Stimulated activated CD4-positive, alpha-beta T cell treated with anti-CD3 and anti-CD28 coated beads, Interleukin-1b, Interleukin-23, amount 100 ng/mL, for 4 hours (primary cell): ENCODE data around the gene RHBG.

Source experiments
- DNase-seq, 2 donors: peaks; one replicate each; pipeline ENCODE4 v3.0.0-alpha.2; 2020; ENCODE audit warnings: low read depth in 2 of 2

The RHBG gene

DNA sequence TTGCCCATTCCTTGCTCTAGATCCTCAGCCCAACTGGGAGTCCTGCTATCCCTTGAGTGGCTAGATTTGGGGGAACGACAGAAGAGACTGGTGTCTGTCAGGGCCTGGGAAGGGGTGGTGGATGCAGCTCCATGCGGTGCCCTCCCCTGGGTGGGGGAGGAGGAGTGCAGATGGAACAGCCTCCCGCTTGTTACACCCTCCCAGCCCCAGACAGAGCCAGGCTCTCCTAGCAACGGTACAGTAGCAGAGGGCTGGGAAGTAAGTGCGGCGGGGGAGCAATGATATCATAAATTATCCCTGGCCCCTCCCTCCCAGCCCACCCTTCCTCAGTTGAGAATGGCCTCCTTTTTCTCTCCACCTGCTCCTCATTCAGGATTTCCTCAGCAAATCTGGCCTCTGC is 37.2 kb downstream of the RHBG start:
- DNase-seq, result no peak

DNA sequence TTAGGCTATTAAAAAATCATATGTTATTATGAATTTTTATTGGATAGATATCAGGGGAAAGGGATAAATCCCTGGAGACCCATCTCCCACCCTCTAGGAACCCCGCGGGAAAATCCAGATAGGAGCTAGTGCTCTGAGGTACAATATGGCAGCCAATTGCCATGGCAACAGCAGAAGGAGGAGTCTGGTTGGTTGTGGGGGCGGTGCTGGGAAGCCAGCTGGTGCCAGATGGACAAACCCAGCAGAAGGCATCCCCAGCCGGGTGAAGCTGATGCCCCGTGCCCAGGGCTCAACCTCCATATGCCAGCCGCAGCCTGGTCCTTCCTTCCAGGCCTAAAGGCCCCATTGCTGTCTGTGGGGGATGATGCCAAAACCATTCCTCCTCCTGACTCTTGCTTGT is 38.3 kb downstream of the RHBG start:
- DNase-seq, result no peak

GRCh38 chr1:156407760-156408159 is 38.7 kb downstream of the RHBG start:
- DNase-seq, result no peak

- DNase-seq, result no peak
These were observed 40.4 kb downstream of the RHBG start for GRCh38 chr1:156409439-156409838.

- no peak for DNase-seq
These were observed 41.2 kb downstream of the RHBG start for GRCh38 chr1:156410238-156410637.

DNA sequence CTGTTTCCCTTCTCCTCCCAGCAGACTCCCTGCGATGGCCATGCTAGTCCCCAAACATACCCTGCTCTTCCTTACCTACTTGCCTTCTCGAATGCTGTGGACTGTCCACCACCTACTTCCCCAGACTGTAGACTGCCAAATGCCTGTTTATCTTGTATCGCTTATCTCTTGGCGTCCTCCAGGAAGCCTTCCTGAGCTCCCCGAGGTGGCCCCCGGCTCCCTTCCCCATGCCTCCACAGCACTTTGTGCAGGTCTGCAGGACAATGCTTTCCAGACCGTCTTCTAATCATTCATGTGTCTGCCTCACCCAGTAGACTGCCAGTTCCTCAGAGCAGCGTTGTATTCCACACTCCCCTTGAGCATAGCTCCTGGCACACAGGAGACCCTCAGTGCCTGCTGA is 41.7 kb downstream of the RHBG start:
- DNase-seq, result no peak

DNA sequence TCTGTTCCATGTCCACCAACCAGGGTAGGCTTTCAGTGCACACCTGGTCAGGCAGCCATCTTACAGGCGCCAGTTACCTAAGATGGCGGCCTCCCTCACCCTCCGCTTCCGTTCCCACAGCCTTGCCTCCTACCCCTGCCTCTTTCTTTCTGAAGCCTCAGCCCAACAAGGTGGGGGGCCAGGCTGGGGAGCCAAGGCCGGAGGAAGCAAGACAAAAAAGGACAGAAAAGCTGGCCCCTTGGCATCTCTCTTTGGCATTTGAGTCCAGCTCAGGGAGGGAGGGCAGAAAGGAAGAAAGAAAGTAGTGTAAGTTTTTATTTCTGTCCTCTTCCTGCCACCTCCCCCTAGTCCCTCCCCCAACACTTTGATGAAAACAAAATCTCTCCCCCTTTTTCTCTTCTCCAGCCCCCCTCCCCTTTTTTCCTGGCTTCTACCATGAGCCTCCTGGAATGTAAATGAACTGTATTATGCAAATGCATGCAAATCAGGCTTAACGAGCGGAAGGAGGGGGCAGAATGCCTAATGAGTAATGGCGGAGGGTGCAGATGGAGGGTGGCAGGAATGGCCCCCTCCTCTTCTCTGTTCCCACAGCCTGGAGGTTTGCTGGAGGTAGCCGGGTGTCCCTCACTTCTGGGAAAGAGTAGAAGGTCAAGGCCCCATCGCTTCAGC is 43.8 kb downstream of the RHBG start:
- no peak for DNase-seq

DNA sequence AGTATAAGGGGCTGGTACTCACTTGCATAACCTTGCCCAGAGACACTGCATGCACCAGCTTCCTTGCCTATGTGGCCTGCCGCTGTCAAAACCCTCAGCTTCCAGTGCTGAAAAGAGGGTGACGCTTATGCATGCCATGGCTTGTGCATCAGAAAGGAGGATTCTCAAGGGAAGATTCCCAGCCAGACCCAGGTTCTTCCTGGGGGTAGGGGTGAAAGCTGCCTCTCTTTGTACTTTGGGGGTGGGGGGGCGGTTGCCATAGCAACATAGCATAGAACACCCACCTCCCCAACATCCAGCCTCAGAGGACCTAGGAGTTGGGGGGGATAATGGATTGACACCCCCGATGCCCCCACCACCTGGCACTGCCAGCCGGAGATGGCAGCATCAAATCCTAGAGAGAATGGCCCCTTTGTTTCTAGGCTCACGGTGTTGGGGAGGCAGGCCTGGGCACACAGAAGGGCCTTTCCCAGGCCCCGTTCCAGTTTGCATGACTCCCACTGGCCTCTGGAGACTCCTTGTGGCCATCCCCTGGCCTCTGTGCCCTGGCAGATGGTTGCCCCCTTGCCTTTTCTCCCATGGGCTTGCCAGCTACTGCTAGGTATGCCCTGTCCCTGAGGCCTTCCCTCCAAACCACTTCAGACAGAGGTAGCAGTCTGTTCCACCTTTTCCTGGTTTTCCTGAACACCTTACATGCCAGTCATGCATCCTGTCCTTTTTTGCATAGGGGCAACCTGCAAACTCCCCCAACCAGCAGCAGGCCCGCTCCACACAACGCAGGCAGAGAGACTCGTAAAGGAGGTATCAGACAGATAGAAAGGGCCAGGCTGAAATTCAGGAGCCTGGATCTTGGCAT is 44.6 kb downstream of the RHBG start:
- no peak for DNase-seq

DNA sequence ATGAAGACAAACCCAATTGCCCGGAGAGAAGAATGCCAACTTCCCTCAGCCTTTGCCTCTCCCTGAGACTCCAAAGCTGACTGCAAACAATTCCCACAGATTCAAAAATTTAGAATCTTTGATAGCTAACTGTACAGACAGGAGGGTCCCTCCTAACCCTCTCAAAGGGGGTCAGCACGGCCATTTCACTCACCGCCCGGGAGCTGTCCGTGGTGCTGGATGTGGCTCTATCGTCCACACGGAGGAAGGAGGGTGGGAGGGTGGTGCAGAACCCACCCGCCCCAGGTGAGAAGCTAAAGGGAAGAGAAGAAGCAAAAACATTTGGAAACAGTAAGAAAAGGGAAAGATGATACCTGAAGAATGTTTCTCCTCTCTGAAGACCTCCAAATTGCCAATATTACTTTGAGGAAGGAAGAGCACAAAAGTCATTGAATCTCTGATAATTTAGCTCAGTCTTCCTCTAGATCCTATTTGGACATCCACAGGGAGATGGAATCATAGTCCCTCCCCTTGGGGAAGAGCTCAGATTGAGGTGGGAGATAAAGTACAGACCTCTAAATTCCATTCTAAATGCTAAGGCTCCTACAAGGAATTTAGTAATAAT is 45.6 kb downstream of the RHBG start:
- no peak for DNase-seq

DNA sequence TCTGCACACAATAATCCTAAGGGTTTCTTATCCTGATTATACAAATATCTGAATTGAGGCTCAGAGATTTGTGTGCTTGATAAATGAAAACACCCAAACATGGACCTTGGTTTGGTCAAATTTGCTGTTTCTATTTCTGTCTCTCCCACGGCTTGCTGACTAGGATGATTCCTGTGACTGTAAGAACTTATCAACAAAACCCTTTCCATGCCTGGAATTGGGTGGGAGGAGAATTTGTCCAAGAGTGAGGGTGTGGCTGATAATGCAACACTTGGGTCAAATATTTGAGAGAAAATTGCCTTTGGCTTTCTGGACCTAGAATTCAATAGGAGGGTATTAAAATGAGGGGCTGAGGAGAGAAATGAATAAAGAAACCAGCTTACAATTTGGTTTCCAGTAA is 48.0 kb downstream of the RHBG start:
- DNase-seq, result no peak

GRCh38 chr1:156417401-156418020 is 48.5 kb downstream of the RHBG start:
- DNase-seq, result no peak

GRCh38 chr1:156418416-156419070 is 49.5 kb downstream of the RHBG start:
- DNase-seq, result no peak

GRCh38 chr1:156419854-156420204 is 50.8 kb downstream of the RHBG start:
- DNase-seq, result peak in 1 of 2 donors; percentile 33

DNA sequence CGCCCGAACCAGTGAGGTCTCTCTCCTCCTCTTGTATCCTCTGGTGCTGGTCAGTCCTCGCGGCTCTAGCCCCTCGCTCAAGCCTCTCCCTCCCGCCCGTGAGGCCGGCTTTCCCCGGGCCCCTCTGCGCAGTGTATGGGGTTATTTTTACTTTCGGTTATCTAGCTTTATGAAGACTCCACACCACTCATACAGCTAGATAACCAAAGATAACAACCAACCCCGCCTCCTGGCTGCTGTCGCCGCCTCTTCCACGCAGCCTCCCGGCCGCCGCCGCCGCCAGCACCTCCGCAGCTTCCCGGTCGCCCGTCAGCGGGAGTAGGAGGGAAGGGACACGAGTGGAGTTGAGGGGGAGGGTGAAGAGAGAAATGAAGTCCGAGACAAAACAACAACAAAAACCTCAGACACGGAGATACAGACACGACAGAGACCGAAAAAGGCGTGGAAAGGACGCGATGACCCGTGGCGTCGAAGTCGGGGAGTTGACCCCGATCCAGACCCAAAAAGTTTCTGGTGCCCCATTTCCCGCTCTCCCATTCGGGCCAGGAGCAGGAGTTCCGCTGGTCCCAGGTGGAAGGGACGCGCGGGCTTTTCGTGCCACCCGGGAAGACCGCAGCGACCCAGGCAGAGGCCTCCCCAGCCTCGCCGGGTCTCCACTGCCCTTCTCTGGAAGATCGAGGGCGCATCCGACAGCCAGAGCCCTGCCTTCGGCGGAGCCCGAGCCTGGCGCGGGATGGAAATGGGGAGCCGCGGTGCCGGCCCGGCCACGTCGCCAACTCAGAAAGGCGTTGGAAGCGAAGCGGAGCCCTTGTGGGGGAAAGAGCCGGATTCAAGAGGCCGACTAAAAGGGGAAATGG is 51.4 kb downstream of the RHBG start:
- DNase-seq, result peak; percentile 23 to 33

GRCh38 chr1:156421062-156421938 is 52.3 kb downstream of the RHBG start:
- peak; percentile 38 to 61 for DNase-seq

DNA sequence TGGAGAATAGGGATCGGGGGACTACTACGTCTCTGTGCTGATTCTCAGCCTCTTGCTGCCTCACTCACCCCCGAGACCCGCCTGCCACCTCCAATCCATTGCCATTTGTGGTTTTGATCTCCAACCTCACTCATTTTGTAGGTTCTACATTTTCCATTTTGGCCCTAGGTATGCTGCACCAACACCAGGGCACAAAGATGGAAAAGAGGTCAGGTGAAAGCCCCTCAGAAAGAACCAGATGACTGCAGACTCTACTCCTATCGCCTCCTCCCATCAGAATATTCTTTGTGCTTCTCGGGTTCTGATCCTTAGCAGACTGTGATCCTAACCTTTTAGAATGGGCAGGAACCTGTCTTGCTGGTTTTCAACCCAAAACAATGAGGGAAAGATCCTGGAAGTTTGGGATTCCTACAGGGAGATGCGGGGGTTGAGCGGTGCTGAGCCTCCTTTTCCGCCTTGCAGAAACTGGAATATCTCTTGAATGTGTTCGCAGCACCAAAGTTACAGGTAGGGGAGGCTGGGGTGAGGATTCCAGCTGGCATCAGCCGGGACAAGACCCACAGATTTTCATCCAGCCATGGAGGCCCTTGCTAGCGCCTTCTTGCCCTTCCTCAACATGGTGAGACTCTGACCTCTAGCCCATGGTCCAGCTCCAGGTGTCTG is 53.1 kb downstream of the RHBG start:
- DNase-seq, result no peak

- no peak for DNase-seq
These were observed 53.6 kb downstream of the RHBG start for GRCh38 chr1:156422602-156423091.

- no peak for DNase-seq
These were observed 54.7 kb downstream of the RHBG start for GRCh38 chr1:156423422-156424352.
